ENCODE measurements around the gene MLPH.

Gene MLPH

DNA sequence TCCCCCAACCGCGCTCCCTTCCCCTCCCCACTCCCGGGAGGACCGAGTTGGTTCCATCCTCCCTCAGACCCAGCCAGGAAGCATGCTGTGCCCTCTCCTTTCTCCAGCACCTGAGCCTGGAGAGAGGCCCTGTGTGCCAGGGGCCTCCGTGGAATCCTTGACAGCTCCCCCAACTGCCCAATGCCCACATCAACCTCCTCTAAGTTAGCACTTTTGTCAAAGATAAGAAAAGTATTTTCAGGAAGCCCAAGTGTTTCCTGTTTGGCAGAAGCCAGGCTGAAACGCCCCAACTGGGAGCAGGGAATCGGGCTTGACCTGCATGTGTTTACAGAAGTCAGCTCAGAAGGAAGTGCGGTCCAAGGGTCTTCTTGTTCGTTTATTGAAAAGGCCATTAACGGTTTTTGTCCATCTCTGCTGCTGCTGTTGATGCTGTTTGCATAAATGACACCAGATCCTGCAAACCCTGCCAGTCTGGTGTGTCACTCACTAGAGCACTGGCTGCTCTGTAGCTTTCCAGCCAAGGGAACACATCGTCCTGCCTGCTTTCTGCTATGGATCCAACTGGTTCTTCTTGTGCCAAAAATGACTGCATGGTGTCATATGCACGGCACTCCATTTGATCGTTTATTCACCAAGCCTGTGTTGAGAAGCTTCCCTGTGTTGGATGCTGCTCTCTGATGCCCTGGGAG is 37.7 kb upstream of the MLPH start:
- Mint-ChIP-seq H3K36me3 (ENCODE audit: low read depth) (no peaks in the 10 kb centered on the region), H3K4me1 (peaks cover 59% of the 10 kb centered on the region), H3K27me3 (ENCODE audit: low read depth, poor library complexity) (peaks cover 4% of the 10 kb centered on the region), H3K4me3 (no peak overlapping the region), H3K27ac (peak overlapping the region; percentile 24), H3K9me3 (peaks cover 6% of the 10 kb centered on the region)
- DNase-seq, result no peak
- TF ChIP-seq CTCF (IDR thresholded peaks at IDR 0.05), result no peak

GRCh38 chr2:237450108-237450507 is 36.9 kb upstream of the MLPH start:
- H3K4me3 Mint-ChIP-seq, result no peak overlapping the region
- peaks cover 59% of the 10 kb centered on the region for H3K4me1 Mint-ChIP-seq
- TF ChIP-seq CTCF (IDR thresholded peaks at IDR 0.05), result no peak
- H3K36me3 Mint-ChIP-seq (ENCODE audit: low read depth), result no peaks in the 10 kb centered on the region
- H3K27me3 Mint-ChIP-seq (ENCODE audit: low read depth, poor library complexity), result peaks cover 4% of the 10 kb centered on the region
- no peak for DNase-seq
- peaks cover 8% of the 10 kb centered on the region for H3K9me3 Mint-ChIP-seq
- no peak overlapping the region for H3K27ac Mint-ChIP-seq

- no peak overlapping the region for H3K4me3 Mint-ChIP-seq
Measured at GRCh38 chr2:237450583-237450982, 36.5 kb upstream of the MLPH start.

GRCh38 chr2:237451643-237452469 is 35.2 kb upstream of the MLPH start:
- Mint-ChIP-seq H3K27ac (no peak overlapping the region), H3K4me3 (peak overlapping the region; percentile 12), H3K4me1 (peaks cover 68% of the 10 kb centered on the region), H3K27me3 (ENCODE audit: low read depth, poor library complexity) (peaks cover 4% of the 10 kb centered on the region), H3K36me3 (ENCODE audit: low read depth) (no peaks in the 10 kb centered on the region), H3K9me3 (peaks cover 18% of the 10 kb centered on the region)
- TF ChIP-seq CTCF (IDR thresholded peaks at IDR 0.05), result no peak
- DNase-seq, result no peak

More at GRCh38 chr2:237450583-237450982, 36.5 kb upstream of the MLPH start:
- Mint-ChIP-seq H3K9me3 (peaks cover 8% of the 10 kb centered on the region), H3K27ac (no peak overlapping the region), H3K36me3 (ENCODE audit: low read depth) (no peaks in the 10 kb centered on the region), H3K27me3 (ENCODE audit: low read depth, poor library complexity) (peaks cover 4% of the 10 kb centered on the region), H3K4me1 (peaks cover 61% of the 10 kb centered on the region)
- TF ChIP-seq CTCF (IDR thresholded peaks at IDR 0.05), result no peak
- DNase-seq, result no peak

DNA sequence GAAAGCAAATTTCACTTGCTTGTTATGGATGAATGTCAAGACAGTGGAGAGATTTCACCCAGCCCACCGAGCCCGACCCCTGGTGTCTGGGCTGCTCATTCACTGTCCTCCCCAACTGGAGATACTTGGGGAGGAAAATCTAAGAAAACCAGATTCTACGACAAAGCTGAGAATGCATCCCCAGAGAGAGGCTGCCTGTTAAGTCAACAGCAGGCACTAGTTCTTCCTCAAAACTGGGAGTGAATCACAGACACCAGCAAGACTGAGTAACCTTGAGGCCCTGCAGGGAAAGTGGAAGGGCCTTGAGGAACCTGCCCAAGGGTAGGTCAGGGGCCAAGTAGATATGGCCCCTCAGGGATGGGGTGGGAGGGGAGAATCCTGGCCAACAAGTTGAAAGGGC is 34.2 kb upstream of the MLPH start:
- Mint-ChIP-seq H3K36me3 (ENCODE audit: low read depth) (no peaks in the 10 kb centered on the region), H3K9me3 (peaks cover 15% of the 10 kb centered on the region), H3K4me1 (peaks cover 63% of the 10 kb centered on the region), H3K4me3 (no peak overlapping the region), H3K27ac (no peak overlapping the region), H3K27me3 (ENCODE audit: low read depth, poor library complexity) (peaks cover 9% of the 10 kb centered on the region)
- no peak for TF ChIP-seq CTCF (IDR thresholded peaks at IDR 0.05)
- DNase-seq, result no peak
